ENCODE data around the gene SULF2. TPM values are rescaled to one million over a fixed set of nuclear protein-coding genes. Genes with fewer than 3 reads are reported as not detected.

The SULF2 gene
- total RNA-seq, 1 donor: 74.7 TPM

- no peak overlapping the region for H3K4me3 ChIP-seq (ENCODE audit: low read length)
These were observed 109.8 kb downstream of the SULF2 start for GRCh38 chr20:47675190-47676142.

GRCh38 chr20:47674686-47675085, 110.6 kb downstream of the SULF2 start:
- Histone ChIP-seq H3K4me3 (ENCODE audit: low read length) (no peak overlapping the region), H3K27me3 (ENCODE audit: insufficient read depth, low read length) (no peaks in the 10 kb centered on the region), H3K4me1 (ENCODE audit: insufficient read depth, low read length) (no peaks in the 10 kb centered on the region)

More at GRCh38 chr20:47675190-47676142, 109.8 kb downstream of the SULF2 start:
- Histone ChIP-seq H3K27me3 (ENCODE audit: insufficient read depth, low read length) (no peaks in the 10 kb centered on the region), H3K9me3 (ENCODE audit: low read depth, low read length) (no peaks in the 10 kb centered on the region), H3K4me1 (ENCODE audit: insufficient read depth, low read length) (no peaks in the 10 kb centered on the region)

GRCh38 chr20:47674145-47674544, 111.1 kb downstream of the SULF2 start:
- Histone ChIP-seq H3K27me3 (ENCODE audit: insufficient read depth, low read length) (no peaks in the 10 kb centered on the region), H3K9me3 (ENCODE audit: low read depth, low read length) (no peaks in the 10 kb centered on the region), H3K4me1 (ENCODE audit: insufficient read depth, low read length) (no peaks in the 10 kb centered on the region), H3K4me3 (ENCODE audit: low read length) (no peak overlapping the region)

More at GRCh38 chr20:47674686-47675085, 110.6 kb downstream of the SULF2 start:
- H3K9me3 ChIP-seq (ENCODE audit: low read depth, low read length): no peaks in the 10 kb centered on the region

GRCh38 chr20:47673671-47673955, 111.7 kb downstream of the SULF2 start:
- H3K4me1 ChIP-seq (ENCODE audit: insufficient read depth, low read length): no peaks in the 10 kb centered on the region
- H3K4me3 ChIP-seq (ENCODE audit: low read length): no peak overlapping the region
- H3K27me3 ChIP-seq (ENCODE audit: insufficient read depth, low read length): no peaks in the 10 kb centered on the region
- no peaks in the 10 kb centered on the region for H3K9me3 ChIP-seq (ENCODE audit: low read depth, low read length)

- no peaks in the 10 kb centered on the region for H3K9me3 ChIP-seq (ENCODE audit: low read depth, low read length)
- H3K4me3 ChIP-seq (ENCODE audit: low read length): no peak overlapping the region
- no peaks in the 10 kb centered on the region for H3K4me1 ChIP-seq (ENCODE audit: insufficient read depth, low read length)
- H3K27me3 ChIP-seq (ENCODE audit: insufficient read depth, low read length): no peaks in the 10 kb centered on the region
These were observed 112.2 kb downstream of the SULF2 start for GRCh38 chr20:47672886-47673670.

GRCh38 chr20:47672166-47672565, 113.1 kb downstream of the SULF2 start:
- H3K4me3 ChIP-seq (ENCODE audit: low read length): no peak overlapping the region
- H3K9me3 ChIP-seq (ENCODE audit: low read depth, low read length): no peaks in the 10 kb centered on the region
- no peaks in the 10 kb centered on the region for H3K4me1 ChIP-seq (ENCODE audit: insufficient read depth, low read length)
- no peaks in the 10 kb centered on the region for H3K27me3 ChIP-seq (ENCODE audit: insufficient read depth, low read length)

- H3K27me3 ChIP-seq (ENCODE audit: insufficient read depth, low read length): no peaks in the 10 kb centered on the region
- H3K9me3 ChIP-seq (ENCODE audit: low read depth, low read length): no peaks in the 10 kb centered on the region
- no peaks in the 10 kb centered on the region for H3K4me1 ChIP-seq (ENCODE audit: insufficient read depth, low read length)
- no peak overlapping the region for H3K4me3 ChIP-seq (ENCODE audit: low read length)
These were observed 114.4 kb downstream of the SULF2 start for GRCh38 chr20:47670913-47671312.

GRCh38 chr20:47669927-47670890, 115.1 kb downstream of the SULF2 start:
- no peaks in the 10 kb centered on the region for H3K9me3 ChIP-seq (ENCODE audit: low read depth, low read length)
- H3K4me1 ChIP-seq (ENCODE audit: insufficient read depth, low read length): no peaks in the 10 kb centered on the region
- H3K27me3 ChIP-seq (ENCODE audit: insufficient read depth, low read length): no peaks in the 10 kb centered on the region
- H3K4me3 ChIP-seq (ENCODE audit: low read length): no peak overlapping the region

- Histone ChIP-seq H3K9me3 (ENCODE audit: low read depth, low read length) (no peaks in the 10 kb centered on the region), H3K27me3 (ENCODE audit: insufficient read depth, low read length) (no peaks in the 10 kb centered on the region), H3K4me3 (ENCODE audit: low read length) (no peak overlapping the region), H3K4me1 (ENCODE audit: insufficient read depth, low read length) (no peaks in the 10 kb centered on the region)
These were observed 115.8 kb downstream of the SULF2 start for GRCh38 chr20:47669489-47669888.

- Histone ChIP-seq H3K4me1 (ENCODE audit: insufficient read depth, low read length) (no peaks in the 10 kb centered on the region), H3K27me3 (ENCODE audit: insufficient read depth, low read length) (no peaks in the 10 kb centered on the region), H3K4me3 (ENCODE audit: low read length) (no peak overlapping the region), H3K9me3 (ENCODE audit: low read depth, low read length) (no peaks in the 10 kb centered on the region)
These were observed 116.2 kb downstream of the SULF2 start for GRCh38 chr20:47669152-47669425.

GRCh38 chr20:47668313-47669151, 116.7 kb downstream of the SULF2 start:
- Histone ChIP-seq H3K4me3 (ENCODE audit: low read length) (no peak overlapping the region), H3K27me3 (ENCODE audit: insufficient read depth, low read length) (no peaks in the 10 kb centered on the region), H3K9me3 (ENCODE audit: low read depth, low read length) (no peaks in the 10 kb centered on the region), H3K4me1 (ENCODE audit: insufficient read depth, low read length) (no peaks in the 10 kb centered on the region)

GRCh38 chr20:47667531-47668312, 117.6 kb downstream of the SULF2 start:
- H3K27me3 ChIP-seq (ENCODE audit: insufficient read depth, low read length): no peaks in the 10 kb centered on the region
- no peak overlapping the region for H3K4me3 ChIP-seq (ENCODE audit: low read length)
- H3K4me1 ChIP-seq (ENCODE audit: insufficient read depth, low read length): no peaks in the 10 kb centered on the region
- no peaks in the 10 kb centered on the region for H3K9me3 ChIP-seq (ENCODE audit: low read depth, low read length)

- Histone ChIP-seq H3K9me3 (ENCODE audit: low read depth, low read length) (no peaks in the 10 kb centered on the region), H3K4me3 (ENCODE audit: low read length) (no peak overlapping the region), H3K4me1 (ENCODE audit: insufficient read depth, low read length) (no peaks in the 10 kb centered on the region), H3K27me3 (ENCODE audit: insufficient read depth, low read length) (no peaks in the 10 kb centered on the region)
These were observed 118.2 kb downstream of the SULF2 start for GRCh38 chr20:47667086-47667485.

Data from mononuclear cell (primary cell).